ENCODE measurements around the gene GRIN1.

The GRIN1 gene

DNA sequence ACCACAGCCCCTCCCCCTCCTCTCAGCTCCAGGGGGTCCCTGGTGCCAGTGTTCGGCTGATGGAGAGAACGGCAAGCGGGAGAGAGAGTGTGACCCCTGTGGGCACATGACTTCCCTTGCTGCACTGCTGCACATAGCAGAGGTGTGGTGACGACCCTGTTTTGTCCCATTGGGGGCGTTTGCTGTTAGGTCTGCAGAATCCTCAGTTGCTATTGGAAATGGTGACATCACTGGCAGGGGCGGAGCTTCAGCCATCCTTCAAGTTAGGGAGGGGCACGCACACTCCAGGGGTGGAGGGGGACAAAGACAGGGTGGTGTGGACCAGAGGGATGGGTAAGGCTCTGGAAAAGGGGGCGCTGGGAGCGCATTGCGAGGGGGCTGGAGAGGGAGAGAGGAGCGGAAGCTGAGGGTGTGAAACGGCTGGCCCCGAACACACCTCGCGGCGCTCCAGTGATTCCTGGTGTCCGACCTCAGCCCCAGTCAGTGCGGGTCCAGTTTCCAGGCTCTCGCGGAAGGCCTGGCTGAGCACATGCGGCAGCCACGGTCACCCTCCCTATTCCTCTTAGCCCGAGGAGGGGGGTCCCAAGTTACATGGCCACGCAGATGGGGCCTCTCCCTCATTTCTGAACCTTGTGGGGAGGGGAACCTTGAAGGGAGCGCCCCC, 764 bp upstream of the GRIN1 start:
- CTCF ChIA-PET, result interaction anchor here (2.0 kb wide), 1 partner anchor 98 kb away, joined by 11 read pairs; no protein-coding TSS in a partner anchor
- TF ChIP-seq, protein P1, sequence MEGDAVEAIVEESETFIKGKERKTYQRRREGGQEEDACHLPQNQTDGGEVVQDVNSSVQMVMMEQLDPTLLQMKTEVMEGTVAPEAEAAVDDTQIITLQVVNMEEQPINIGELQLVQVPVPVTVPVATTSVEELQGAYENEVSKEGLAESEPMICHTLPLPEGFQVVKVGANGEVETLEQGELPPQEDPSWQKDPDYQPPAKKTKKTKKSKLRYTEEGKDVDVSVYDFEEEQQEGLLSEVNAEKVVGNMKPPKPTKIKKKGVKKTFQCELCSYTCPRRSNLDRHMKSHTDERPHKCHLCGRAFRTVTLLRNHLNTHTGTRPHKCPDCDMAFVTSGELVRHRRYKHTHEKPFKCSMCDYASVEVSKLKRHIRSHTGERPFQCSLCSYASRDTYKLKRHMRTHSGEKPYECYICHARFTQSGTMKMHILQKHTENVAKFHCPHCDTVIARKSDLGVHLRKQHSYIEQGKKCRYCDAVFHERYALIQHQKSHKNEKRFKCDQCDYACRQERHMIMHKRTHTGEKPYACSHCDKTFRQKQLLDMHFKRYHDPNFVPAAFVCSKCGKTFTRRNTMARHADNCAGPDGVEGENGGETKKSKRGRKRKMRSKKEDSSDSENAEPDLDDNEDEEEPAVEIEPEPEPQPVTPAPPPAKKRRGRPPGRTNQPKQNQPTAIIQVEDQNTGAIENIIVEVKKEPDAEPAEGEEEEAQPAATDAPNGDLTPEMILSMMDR (conservative IDR thresholded peaks at IDR 0.05; ENCODE audit: low read depth), result no peak
- no peak overlapping the region for H3K27ac ChIP-seq
- POLR2A ChIA-PET (ENCODE audit: low non-redundant PET), result no interaction called here
- no peak for DNase-seq (ENCODE audit: low spot score)

DNA sequence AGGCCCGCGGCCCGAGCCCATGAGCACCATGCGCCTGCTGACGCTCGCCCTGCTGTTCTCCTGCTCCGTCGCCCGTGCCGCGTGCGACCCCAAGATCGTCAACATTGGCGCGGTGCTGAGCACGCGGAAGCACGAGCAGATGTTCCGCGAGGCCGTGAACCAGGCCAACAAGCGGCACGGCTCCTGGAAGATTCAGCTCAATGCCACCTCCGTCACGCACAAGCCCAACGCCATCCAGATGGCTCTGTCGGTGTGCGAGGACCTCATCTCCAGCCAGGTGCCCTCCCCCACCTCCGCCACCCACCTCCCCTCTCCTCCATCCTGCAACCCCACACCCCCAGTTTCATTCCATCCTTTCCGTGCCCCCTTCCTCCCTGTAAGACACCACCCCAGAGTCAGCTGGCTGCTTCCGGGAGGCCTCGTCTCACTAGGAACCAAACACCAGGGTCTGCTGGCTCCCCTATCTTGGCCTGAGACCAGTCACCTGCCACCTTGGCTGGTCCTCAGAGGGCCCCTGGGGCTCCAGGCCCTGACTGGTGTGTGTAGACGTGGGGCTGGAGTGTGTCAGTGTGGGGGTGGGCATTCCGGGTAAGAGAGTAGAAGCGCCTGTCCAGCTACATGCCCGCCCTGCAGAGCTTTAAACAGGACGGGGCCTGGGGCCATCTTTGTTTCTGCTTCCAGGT, 655 bp downstream of the GRIN1 start:
- ChIA-PET CTCF (interaction anchor here (0.6 to 2.0 kb wide), 3 partner anchors 37 to 98 kb away, joined by 3 to 11 read pairs (median 4); no protein-coding TSS in a partner anchor), POLR2A (ENCODE audit: low non-redundant PET) (no interaction called here)
- TF ChIP-seq, protein P1 (conservative IDR thresholded peaks at IDR 0.05; ENCODE audit: low read depth), result no peak
- H3K27ac ChIP-seq, result no peak overlapping the region
- DNase-seq (ENCODE audit: low spot score), result no peak

DNA sequence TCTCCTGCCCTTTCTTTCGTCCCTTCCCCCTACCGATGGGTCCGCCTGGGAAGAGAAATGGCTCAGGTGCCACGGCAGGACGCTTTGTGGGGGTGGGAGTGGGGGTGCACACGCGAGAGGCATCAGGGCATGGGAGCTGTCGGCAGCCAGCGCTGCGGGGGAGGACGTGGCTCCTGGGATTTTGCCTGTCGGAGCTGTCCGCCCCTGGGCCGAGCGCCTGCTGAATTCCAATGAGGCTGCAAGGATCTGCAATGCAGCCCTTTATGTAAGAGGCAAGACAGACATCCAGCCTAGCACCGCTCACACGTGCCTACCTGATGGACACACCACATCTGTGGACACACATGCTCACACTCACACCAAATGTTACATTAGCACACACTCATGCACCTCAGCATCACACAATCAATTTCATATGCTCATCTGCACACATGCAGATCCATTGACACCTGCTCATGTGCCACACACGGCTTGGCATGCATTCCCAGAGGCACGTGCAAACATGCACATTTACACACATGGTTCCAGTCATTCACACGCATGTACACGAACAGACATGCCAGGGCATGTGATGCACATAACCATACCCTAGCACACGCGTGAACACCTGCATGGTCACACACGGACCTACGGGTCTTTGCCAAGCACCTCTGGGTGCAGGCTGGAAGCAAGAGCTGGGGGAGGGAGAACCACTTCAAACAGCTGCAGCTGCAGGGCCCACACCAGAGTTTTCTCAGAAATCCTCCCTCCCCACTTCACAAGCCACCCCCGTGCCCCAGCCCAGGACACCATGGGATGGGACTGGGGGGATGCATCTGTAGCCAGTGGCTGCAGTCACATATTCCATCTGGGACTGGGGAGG, 1.4 kb downstream of the GRIN1 start:
- DNase-seq (ENCODE audit: low spot score), result no peak
- no peak overlapping the region for H3K27ac ChIP-seq
- ChIA-PET CTCF (interaction anchor here (0.7 kb wide), 1 partner anchor 97 kb away, joined by 4 read pairs; no protein-coding TSS in a partner anchor), POLR2A (ENCODE audit: low non-redundant PET) (no interaction called here)
- TF ChIP-seq, protein P1 (conservative IDR thresholded peaks at IDR 0.05; ENCODE audit: low read depth), result no peak

DNA sequence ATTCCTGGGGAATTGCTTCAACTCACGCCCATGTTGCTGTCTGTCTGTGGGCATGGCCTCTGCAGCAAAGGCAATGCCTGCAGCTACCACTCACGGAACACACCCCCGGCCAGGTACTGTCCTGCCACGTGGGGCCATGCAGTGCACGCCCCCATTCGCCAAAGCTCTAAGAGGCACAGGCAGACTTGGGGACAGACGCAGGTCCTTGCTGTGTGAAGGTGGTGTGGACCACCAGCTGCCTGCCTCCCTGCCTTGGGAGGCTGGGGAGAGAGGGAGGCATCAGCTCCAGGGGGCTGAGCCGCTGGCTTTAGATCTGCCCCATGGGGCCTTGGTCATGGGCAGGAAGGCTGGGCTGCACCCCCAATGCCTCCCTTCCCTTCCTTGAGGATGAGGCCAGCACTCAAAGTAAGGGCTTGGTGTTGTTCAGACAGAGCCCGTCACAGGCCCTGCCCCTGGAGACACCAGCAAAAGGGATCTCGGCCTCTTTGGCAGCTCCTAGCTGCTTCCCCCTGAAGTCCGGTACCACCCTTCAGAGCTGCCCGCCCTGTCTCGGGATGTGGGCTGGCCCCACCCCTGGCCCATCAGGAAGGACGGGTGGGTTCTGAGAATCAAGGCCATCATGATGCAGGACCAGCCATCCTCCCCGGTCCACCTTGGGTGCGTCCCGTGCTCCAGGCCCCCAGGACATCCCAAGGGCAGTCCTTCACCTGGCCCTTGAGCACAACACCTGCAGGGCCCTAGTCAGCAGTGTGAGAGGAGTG, 2.3 kb downstream of the GRIN1 start:
- DNase-seq (ENCODE audit: low spot score), result no peak
- TF ChIP-seq, protein P1 (conservative IDR thresholded peaks at IDR 0.05; ENCODE audit: low read depth), result no peak
- POLR2A ChIA-PET (ENCODE audit: low non-redundant PET), result no interaction called here
- H3K27ac ChIP-seq, result no peak overlapping the region
- CTCF ChIA-PET, result no interaction called here

DNA sequence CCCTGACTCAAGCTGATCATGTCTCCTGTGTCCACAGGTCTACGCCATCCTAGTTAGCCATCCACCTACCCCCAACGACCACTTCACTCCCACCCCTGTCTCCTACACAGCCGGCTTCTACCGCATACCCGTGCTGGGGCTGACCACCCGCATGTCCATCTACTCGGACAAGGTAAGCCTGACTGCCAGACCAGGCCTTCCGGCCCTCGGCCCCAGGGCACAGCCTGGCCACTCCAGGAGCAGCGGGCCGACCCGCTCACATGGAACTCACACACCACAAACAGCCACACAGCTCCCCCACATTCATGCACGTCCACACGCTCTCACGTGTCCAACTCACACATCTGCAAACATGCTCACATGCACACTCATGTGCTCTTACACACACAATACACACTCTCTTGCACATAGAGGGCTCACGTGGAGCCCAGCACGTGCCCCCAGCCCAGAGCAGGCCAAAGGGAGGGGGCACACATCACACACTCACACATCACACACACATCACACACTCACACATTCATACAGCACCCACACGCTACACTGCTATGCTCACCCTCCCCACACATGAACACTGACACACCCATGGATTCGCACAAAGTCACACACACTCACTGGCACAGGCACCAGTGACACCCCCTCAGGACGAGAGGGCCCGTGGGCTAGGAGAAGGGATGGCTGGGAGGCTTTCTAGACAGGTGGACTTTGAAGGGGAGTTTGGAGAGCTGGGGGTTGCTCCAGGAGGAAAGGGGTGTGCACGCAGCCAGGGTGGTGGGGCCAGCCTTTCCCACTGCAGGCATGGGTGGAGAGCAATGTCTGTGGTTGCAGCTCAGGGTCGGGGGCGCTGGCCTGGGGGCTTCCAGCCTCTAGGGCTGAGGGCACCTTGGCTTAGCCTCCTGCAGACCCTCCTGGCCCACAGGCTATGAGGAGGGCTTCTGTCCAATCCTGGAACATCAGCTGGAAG, 3.3 kb downstream of the GRIN1 start:
- POLR2A ChIA-PET (ENCODE audit: low non-redundant PET), result no interaction called here
- CTCF ChIA-PET, result no interaction called here
- TF ChIP-seq, protein P1 (conservative IDR thresholded peaks at IDR 0.05; ENCODE audit: low read depth), result no peak
- DNase-seq (ENCODE audit: low spot score), result no peak
- no peak overlapping the region for H3K27ac ChIP-seq

Measured in RWPE1 (cell line).